KMS-11 (cell line): Measurements from ENCODE around the gene RAD52.

Experiments used
- H2AFZ ChIP-seq: fragments of 200-600 bp; sonication (generic); 2 replicates; pipeline ENCODE4 v1.6.1; 2016; ENCODE audit warnings: antibody characterized with exemption, mixed run types, low read depth
- H3K27ac ChIP-seq: fragments of 200-600 bp; sonication (generic); 2 replicates; pipeline ENCODE4 v1.6.1; 2016; ENCODE audit warnings: mild to moderate bottlenecking, mixed run types
- H3K27me3 ChIP-seq: fragments of 200-600 bp; sonication (generic); 2 replicates; pipeline ENCODE4 v1.6.1; 2017; ENCODE audit warnings: mild to moderate bottlenecking, low read depth, mixed run types, moderate library complexity; ENCODE audit not compliant: insufficient read depth
- H3K36me3 ChIP-seq: fragments of 200-600 bp; sonication (generic); 2 replicates; pipeline ENCODE4 v1.6.1; 2017; ENCODE audit warnings: mild to moderate bottlenecking, mixed run types; ENCODE audit not compliant: insufficient read depth
- H3K4me1 ChIP-seq: fragments of 200-600 bp; sonication (generic); 2 replicates; pipeline ENCODE4 v1.6.1; 2016; ENCODE audit warnings: mild to moderate bottlenecking, low read depth, mixed run types; ENCODE audit not compliant: poor library complexity, severe bottlenecking
- H3K4me2 ChIP-seq: fragments of 200-600 bp; sonication (generic); 2 replicates; pipeline ENCODE4 v1.7.0; 2016; ENCODE audit warnings: mild to moderate bottlenecking, mixed run types
- H3K4me3 ChIP-seq: fragments of 200-600 bp; sonication (generic); IDR thresholded peaks from 2 replicates; pipeline ENCODE4 v1.6.1; 2017; ENCODE audit warnings: low read depth, low read length, mixed read lengths; ENCODE audit not compliant: insufficient read depth
- H3K79me2 ChIP-seq: fragments of 200-600 bp; sonication (generic); 2 replicates; pipeline ENCODE4 v1.6.1; 2016; ENCODE audit warnings: low read depth, mixed run types; ENCODE audit not compliant: insufficient read depth
- H3K9ac ChIP-seq: fragments of 200-600 bp; sonication (generic); 2 replicates; pipeline ENCODE4 v1.6.1; 2016; ENCODE audit warnings: mild to moderate bottlenecking, mixed run types
- H4K20me1 ChIP-seq: fragments of 200-600 bp; sonication (generic); 2 replicates; pipeline ENCODE4 v1.6.1; 2016; ENCODE audit warnings: mild to moderate bottlenecking, mixed run types; ENCODE audit not compliant: insufficient read depth
- TF ChIP-seq, protein P1 (sequence below): fragments of 200-600 bp; sonication (generic); conservative IDR thresholded peaks from 2 replicates; pipeline ENCODE4 v1.6.1; 2017; ENCODE audit warnings: low read depth, mild to moderate bottlenecking, antibody characterized with exemption, low read length, moderate library complexity, mixed read lengths

RAD52 gene

DNA sequence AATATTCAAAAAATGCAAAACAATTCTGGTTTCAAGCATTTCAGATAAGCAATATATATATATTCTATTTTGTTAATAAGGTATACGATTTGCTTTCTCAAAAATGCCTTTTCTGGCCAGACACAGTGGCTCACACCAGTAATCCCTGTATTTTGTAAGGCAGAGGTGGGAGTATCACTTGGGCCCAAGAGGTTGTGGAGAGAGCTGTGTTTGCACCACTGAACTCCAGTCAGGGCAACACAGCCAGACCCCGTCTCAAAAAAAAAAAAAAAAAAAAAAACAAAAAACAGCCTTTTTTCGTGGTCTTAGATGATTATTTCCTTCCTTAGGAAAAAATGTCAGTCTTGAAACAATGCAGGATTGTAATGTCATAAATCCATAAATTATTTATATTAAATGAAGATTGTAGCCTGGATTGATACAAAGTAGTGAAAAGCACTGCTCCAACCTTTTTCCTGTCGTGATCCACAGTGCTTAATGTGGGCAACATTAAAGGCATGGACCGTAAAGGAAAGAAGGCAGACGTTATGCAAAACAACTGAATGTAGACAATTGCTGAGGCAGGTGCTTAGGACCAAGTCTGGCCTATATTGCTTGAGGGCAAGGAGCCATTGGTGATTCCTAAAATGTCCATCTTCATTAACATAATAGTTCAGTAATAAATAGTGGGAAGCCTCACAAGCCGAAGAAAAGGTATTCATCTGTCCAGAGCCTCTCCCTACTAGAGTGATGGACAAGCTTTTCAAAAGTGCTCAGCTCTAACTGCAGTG lies 36.8 kb downstream of the RAD52 start:
- no peak overlapping the region for H3K27ac ChIP-seq
- no peaks in the 10 kb centered on the region for H4K20me1 ChIP-seq
- H3K27me3 ChIP-seq: no peaks in the 10 kb centered on the region
- H3K9ac ChIP-seq: no peak overlapping the region
- no peak overlapping the region for H3K4me2 ChIP-seq
- no peak overlapping the region for H3K4me3 ChIP-seq
- peaks cover 14% of the 10 kb centered on the region for H3K36me3 ChIP-seq
- H3K4me1 ChIP-seq: peaks cover 7% of the 10 kb centered on the region
- H2AFZ ChIP-seq: no peak overlapping the region
- TF ChIP-seq, protein P1, sequence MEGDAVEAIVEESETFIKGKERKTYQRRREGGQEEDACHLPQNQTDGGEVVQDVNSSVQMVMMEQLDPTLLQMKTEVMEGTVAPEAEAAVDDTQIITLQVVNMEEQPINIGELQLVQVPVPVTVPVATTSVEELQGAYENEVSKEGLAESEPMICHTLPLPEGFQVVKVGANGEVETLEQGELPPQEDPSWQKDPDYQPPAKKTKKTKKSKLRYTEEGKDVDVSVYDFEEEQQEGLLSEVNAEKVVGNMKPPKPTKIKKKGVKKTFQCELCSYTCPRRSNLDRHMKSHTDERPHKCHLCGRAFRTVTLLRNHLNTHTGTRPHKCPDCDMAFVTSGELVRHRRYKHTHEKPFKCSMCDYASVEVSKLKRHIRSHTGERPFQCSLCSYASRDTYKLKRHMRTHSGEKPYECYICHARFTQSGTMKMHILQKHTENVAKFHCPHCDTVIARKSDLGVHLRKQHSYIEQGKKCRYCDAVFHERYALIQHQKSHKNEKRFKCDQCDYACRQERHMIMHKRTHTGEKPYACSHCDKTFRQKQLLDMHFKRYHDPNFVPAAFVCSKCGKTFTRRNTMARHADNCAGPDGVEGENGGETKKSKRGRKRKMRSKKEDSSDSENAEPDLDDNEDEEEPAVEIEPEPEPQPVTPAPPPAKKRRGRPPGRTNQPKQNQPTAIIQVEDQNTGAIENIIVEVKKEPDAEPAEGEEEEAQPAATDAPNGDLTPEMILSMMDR: no peak
- H3K79me2 ChIP-seq: no peaks in the 10 kb centered on the region

- Histone ChIP-seq H2AFZ (no peak overlapping the region), H3K36me3 (peaks cover 14% of the 10 kb centered on the region), H3K9ac (no peak overlapping the region), H3K4me1 (peaks cover 7% of the 10 kb centered on the region), H3K4me2 (no peak overlapping the region), H3K4me3 (no peak overlapping the region), H3K27me3 (no peaks in the 10 kb centered on the region), H3K79me2 (no peaks in the 10 kb centered on the region), H4K20me1 (no peaks in the 10 kb centered on the region), H3K27ac (no peak overlapping the region)
- TF ChIP-seq, protein P1: no peak
These were observed 38.2 kb downstream of the RAD52 start for GRCh38 chr12:911191-911826.

DNA sequence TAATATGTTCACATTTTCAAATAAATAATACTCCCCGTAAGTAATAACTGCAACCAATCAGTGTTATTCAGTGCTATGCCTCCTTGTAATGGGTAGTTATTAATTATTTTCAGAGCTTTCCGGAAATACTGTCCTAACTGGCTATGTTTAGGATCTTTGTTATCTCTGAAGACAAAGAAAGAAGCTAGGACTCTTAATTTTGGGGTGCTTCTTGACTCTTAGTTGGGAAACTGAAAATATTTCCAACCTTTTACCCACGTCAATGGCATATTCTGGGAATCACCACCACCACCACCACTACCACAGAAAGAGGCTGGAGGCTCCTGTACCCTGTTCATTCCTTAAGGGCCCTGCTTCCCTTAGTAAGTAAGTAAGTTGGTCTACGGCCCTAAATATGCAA lies 39.1 kb downstream of the RAD52 start:
- H4K20me1 ChIP-seq: no peaks in the 10 kb centered on the region
- no peaks in the 10 kb centered on the region for H3K79me2 ChIP-seq
- no peak overlapping the region for H3K4me2 ChIP-seq
- no peak overlapping the region for H3K9ac ChIP-seq
- TF ChIP-seq, protein P1: no peak
- peaks cover 7% of the 10 kb centered on the region for H3K4me1 ChIP-seq
- H3K36me3 ChIP-seq: peaks cover 14% of the 10 kb centered on the region
- H3K27ac ChIP-seq: no peak overlapping the region
- no peak overlapping the region for H2AFZ ChIP-seq
- no peak overlapping the region for H3K4me3 ChIP-seq
- no peaks in the 10 kb centered on the region for H3K27me3 ChIP-seq

DNA sequence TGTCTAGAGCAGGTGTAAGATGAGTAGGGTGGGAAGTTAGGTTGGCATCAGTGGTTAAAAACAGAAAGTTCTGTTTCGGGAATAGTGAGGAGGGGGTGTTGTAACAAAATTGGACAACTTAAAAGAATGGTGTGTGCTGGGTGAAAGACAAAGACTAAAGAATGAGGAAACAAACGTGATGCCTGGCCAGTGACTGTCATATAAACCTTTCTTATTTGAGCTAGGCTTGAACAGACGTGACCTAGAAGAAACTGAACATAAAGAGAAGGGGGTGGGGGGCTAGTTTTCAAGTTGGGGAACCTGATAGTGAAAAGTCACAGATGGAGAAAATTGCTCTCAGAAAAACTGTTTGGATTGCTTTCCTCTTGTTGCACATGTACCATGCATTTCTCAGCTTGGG lies 39.6 kb downstream of the RAD52 start:
- Histone ChIP-seq H3K27me3 (no peaks in the 10 kb centered on the region), H3K9ac (no peak overlapping the region), H3K36me3 (peaks cover 14% of the 10 kb centered on the region), H3K79me2 (no peaks in the 10 kb centered on the region), H3K4me1 (peaks cover 4% of the 10 kb centered on the region), H4K20me1 (no peaks in the 10 kb centered on the region), H3K27ac (no peak overlapping the region), H3K4me3 (no peak overlapping the region), H3K4me2 (no peak overlapping the region), H2AFZ (no peak overlapping the region)
- TF ChIP-seq, protein P1: no peak
